Measurements from ENCODE around the gene IRAK1BP1. TPM values are rescaled to one million over a fixed set of nuclear protein-coding genes. Genes with fewer than 3 reads are reported as not detected.
A peak's percentile ranks its signal among the peaks of the same experiment; 100 is the strongest.
"Not testable (repeated sequence)": the region's sequence is repeated elsewhere in the genome, so short reads cannot be mapped to it uniquely, and the experiment has no call there.

IRAK1BP1 gene
- total RNA-seq, 1 donor from 2014 or later: 5.2 TPM

GRCh38 chr6:78910010-78910409, 42.7 kb downstream of the IRAK1BP1 start:
- peak overlapping the region; percentile 33 for H3K27ac Mint-ChIP-seq (ENCODE audit: unreplicated experiment)
- DNase-seq (ENCODE audit: low spot score): no peak
- H3K4me3 Mint-ChIP-seq (ENCODE audit: unreplicated experiment): peak overlapping the region; percentile 4
- H3K36me3 Mint-ChIP-seq (ENCODE audit: low read depth, unreplicated experiment): no peaks in the 10 kb centered on the region
- TF ChIP-seq CTCF (IDR thresholded peaks at IDR 0.05; ENCODE audit: unreplicated experiment): no peak
- peaks cover 3% of the 10 kb centered on the region for H3K27me3 Mint-ChIP-seq (ENCODE audit: unreplicated experiment)
- peaks cover 26% of the 10 kb centered on the region for H3K4me1 Mint-ChIP-seq (ENCODE audit: unreplicated experiment)
- no peaks in the 10 kb centered on the region for H3K9me3 Mint-ChIP-seq (ENCODE audit: unreplicated experiment)

GRCh38 chr6:78910591-78911171, 43.3 kb downstream of the IRAK1BP1 start:
- Mint-ChIP-seq H3K36me3 (ENCODE audit: low read depth, unreplicated experiment) (no peaks in the 10 kb centered on the region), H3K27ac (ENCODE audit: unreplicated experiment) (peak overlapping the region; percentile 33)
- peak; percentile 60 for DNase-seq (ENCODE audit: low spot score)

GRCh38 chr6:78911218-78911940, 44.0 kb downstream of the IRAK1BP1 start:
- Mint-ChIP-seq H3K36me3 (ENCODE audit: low read depth, unreplicated experiment) (no peaks in the 10 kb centered on the region), H3K4me3 (ENCODE audit: unreplicated experiment) (peak overlapping the region; percentile 22), H3K27me3 (ENCODE audit: unreplicated experiment) (peaks cover 3% of the 10 kb centered on the region), H3K27ac (ENCODE audit: unreplicated experiment) (peak overlapping the region; percentile 19), H3K4me1 (ENCODE audit: unreplicated experiment) (peaks cover 26% of the 10 kb centered on the region), H3K9me3 (ENCODE audit: unreplicated experiment) (no peaks in the 10 kb centered on the region)
- no peak for TF ChIP-seq CTCF (IDR thresholded peaks at IDR 0.05; ENCODE audit: unreplicated experiment)
- no peak for DNase-seq (ENCODE audit: low spot score)

More at GRCh38 chr6:78910591-78911171, 43.3 kb downstream of the IRAK1BP1 start:
- H3K27me3 Mint-ChIP-seq (ENCODE audit: unreplicated experiment): peaks cover 3% of the 10 kb centered on the region
- H3K4me3 Mint-ChIP-seq (ENCODE audit: unreplicated experiment): peak overlapping the region; percentile 22
- TF ChIP-seq CTCF (IDR thresholded peaks at IDR 0.05; ENCODE audit: unreplicated experiment): no peak
- peaks cover 26% of the 10 kb centered on the region for H3K4me1 Mint-ChIP-seq (ENCODE audit: unreplicated experiment)
- no peaks in the 10 kb centered on the region for H3K9me3 Mint-ChIP-seq (ENCODE audit: unreplicated experiment)

- H3K4me1 Mint-ChIP-seq (ENCODE audit: unreplicated experiment): peaks cover 2% of the 10 kb centered on the region
- DNase-seq (ENCODE audit: low spot score): no peak
- H3K4me3 Mint-ChIP-seq (ENCODE audit: unreplicated experiment): no peak overlapping the region
- peaks cover 12% of the 10 kb centered on the region for H3K9me3 Mint-ChIP-seq (ENCODE audit: unreplicated experiment)
- H3K27ac Mint-ChIP-seq (ENCODE audit: unreplicated experiment): no peak overlapping the region
- peaks cover 3% of the 10 kb centered on the region for H3K27me3 Mint-ChIP-seq (ENCODE audit: unreplicated experiment)
- no peak for TF ChIP-seq CTCF (IDR thresholded peaks at IDR 0.05; ENCODE audit: unreplicated experiment)
- H3K36me3 Mint-ChIP-seq (ENCODE audit: low read depth, unreplicated experiment): peaks cover 17% of the 10 kb centered on the region
Measured at GRCh38 chr6:78916411-78916810, 49.1 kb downstream of the IRAK1BP1 start.

- DNase-seq (ENCODE audit: low spot score): no peak
- no peak overlapping the region for H3K4me3 Mint-ChIP-seq (ENCODE audit: unreplicated experiment)
- H3K36me3 Mint-ChIP-seq (ENCODE audit: low read depth, unreplicated experiment): peaks cover 17% of the 10 kb centered on the region
- no peak overlapping the region for H3K27ac Mint-ChIP-seq (ENCODE audit: unreplicated experiment)
- H3K4me1 Mint-ChIP-seq (ENCODE audit: unreplicated experiment): no peaks in the 10 kb centered on the region
- peaks cover 3% of the 10 kb centered on the region for H3K27me3 Mint-ChIP-seq (ENCODE audit: unreplicated experiment)
- TF ChIP-seq CTCF (IDR thresholded peaks at IDR 0.05; ENCODE audit: unreplicated experiment): no peak
- peaks cover 12% of the 10 kb centered on the region for H3K9me3 Mint-ChIP-seq (ENCODE audit: unreplicated experiment)
Measured at GRCh38 chr6:78917788-78918187, 50.4 kb downstream of the IRAK1BP1 start.

GRCh38 chr6:78921168-78921567, 53.8 kb downstream of the IRAK1BP1 start:
- H3K9me3 Mint-ChIP-seq (ENCODE audit: unreplicated experiment): peaks cover 12% of the 10 kb centered on the region
- H3K4me3 Mint-ChIP-seq (ENCODE audit: unreplicated experiment); H3K4me1 Mint-ChIP-seq (ENCODE audit: unreplicated experiment); DNase-seq (ENCODE audit: low spot score); H3K27ac Mint-ChIP-seq (ENCODE audit: unreplicated experiment); H3K27me3 Mint-ChIP-seq (ENCODE audit: unreplicated experiment): not testable (repeated sequence)
- peaks cover 17% of the 10 kb centered on the region for H3K36me3 Mint-ChIP-seq (ENCODE audit: low read depth, unreplicated experiment)
